NCI-H748 treated with DMSO at 0.1 percent for 48 hours (cell line): Measurements from ENCODE around the gene CCNI2.

Source experiments
- DNase-seq: peaks from one replicate; lab custom pipeline; 2025; lab: John Stamatoyannopoulos, UW

The CCNI2 gene

DNA sequence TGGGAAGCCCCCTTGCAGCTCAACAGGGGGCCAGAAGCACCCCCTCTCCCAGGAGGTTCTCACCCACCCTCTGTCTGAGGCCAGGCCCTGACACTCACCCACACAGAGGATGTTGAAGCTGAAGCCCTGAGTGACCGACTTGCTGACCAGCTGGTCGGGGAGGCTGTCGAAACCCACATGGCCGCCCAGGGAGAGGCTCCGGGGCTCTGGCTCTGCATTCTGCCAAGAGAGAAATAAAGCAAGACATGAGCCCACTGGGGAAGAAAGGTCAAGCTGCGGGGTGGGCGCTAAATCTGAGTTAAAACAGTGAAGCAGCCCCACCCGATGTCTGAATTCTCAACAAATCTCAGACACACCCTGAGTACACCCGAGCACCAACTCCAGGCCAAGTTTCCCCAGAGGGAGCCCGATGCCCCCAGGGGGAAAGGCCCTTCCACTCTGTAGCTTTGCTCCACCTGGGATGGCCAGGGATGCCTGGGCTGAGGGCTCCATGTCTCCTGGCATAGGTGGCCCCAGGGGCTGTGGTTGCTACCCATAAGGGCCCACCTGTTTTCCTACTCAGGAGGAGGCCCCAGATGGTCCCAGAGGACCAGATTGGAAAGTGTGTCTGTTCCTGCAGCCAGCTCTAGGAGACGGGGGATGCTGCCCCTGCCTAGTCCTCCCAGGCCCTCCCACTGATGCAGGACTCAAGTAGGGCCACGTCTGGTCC, 18.2 kb downstream of the CCNI2 start:
- no peak for DNase-seq

DNA sequence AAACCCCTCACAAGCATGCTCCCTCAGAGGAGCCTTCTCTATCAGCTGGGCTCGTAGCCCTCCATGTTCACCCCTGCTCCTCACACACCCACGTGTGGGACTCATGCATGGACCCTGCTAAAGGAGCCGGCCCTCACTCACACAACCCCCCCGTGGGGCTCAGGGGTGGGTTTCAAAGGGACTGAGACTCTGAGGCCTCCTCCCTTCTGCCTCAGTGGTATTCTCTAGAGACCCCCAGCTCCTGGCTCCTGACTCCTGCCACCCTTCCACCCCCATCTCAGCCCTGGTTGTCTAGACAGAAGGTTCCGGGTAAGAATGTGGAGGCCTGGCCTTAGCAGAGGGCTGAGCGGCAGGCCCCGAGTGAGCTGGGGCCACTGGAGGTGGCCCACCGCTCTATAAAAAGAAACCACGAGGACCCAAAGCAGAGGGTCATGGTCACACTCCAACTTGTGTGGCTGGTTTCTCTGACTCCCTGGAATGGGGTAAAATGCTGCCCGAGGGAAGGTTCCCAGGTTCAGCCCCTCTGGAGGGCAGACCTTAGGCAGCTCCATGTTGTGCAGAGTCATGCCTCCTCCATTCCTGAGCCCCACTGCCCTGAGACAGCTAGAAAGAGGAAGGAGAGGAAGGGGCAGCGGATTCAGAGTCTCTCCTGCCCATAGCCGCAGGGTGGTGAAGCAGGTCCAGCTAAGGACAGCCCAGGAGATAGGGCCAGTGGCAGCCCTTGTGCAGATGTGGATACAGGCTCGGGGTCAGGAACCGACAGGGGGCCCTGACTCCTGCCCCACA, 19.0 kb downstream of the CCNI2 start:
- no peak for DNase-seq

DNA sequence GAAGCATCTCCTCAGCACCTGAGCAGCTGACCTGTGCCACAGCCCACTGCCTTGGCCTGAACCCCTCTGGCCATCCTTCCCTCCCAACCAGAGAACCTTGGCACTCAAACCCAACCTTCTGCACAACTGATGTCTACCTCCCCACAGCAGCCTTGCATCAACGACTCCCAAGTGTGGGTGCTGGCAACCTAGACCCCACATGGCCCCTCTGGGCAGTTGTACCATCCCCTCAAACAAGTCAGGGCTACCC, 19.5 kb downstream of the CCNI2 start:
- DNase-seq: no peak

DNA sequence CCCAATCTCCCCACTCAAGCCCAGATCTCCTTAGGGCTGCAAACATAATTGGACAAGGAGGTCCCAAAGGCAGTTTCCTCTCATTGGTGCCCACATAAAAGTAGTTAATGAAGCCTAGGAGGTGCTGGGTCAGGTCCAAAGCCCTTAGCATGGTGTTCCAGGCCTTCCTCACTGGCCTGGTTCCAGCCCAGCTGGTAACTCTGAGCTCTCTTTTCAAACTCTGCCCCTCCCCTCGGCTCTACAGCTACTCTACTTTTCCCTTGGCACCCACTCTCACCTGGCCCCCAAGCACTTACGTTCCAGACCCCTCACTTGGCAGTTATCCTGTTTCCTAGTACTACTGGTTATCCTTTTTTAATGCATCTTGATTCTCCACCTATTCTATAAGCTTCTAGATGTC, 19.9 kb downstream of the CCNI2 start:
- no peak for DNase-seq

DNA sequence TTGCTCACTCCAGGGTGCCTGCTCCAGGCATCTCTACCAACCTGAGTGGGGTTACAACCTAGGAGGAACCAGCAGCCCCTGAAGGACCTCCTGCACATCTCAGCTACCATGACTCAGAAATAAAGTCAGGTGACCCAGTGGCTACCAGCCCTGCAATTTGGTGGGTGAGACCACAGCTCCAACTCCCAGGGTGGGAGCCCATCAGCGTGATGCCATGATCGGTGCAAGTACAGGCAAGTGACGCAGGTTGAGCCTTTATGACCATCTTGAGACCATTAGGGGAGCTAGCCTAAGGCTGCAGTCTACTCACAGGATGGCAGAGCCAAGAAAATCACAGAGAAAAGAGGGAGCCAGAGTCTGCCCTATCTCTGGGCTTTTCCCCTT, 21.3 kb downstream of the CCNI2 start:
- no peak for DNase-seq

DNA sequence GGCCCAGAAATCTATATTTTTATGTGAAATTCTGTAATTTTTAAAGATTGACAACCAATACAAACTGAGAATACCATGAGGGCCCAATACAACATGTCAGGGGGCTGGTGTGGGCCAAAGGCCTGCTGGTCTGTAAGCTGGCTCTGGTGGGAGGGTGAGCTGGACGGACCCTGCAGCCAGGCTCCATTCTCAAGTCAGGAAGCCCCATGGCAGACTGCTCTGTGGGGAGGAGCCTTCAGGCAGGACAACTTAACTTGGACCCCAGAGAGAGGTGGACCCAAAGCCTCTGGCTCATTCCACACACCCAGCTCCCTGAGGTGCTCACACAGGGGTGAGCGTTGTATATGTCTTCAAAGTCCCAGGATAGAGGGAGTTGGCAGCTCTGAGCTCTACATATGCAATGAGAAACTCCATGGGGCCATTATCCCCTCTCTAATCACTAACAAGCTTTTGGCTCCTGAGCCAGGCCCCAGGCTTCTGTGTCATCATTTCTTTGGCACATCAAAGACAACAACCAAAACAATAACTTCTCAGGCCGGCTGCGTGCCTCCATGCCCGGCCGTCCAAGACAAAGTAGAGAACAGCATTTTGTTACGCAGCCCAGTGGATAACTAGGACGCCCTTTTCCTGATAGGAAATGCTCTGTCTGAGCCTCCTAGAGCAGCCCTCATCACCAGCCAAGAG, 23.4 kb downstream of the CCNI2 start:
- no peak for DNase-seq

DNA sequence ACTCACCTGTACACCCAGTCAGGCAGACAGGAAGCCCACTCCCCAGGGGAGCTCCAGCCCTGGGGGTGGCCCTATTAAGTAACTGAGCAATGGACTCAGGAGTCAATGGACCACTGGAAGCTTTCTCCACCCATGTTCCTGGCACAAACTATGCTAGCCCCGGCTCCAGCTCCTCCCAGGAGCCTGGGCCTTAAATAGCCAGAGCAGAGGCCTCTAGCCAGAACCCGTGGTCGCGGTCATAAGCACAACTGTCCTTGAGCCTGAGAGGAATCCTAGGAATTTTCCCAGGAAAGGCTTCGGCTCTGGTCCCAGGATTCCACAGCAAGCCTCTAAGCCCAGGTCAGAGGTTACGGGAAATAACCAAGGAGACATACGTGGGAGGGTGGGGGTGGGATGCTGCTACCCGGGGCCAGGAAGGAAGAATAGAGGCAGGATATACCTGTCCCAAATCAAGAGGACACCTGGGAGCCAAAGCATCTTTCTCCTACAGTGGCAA, 24.3 kb downstream of the CCNI2 start:
- no peak for DNase-seq

DNA sequence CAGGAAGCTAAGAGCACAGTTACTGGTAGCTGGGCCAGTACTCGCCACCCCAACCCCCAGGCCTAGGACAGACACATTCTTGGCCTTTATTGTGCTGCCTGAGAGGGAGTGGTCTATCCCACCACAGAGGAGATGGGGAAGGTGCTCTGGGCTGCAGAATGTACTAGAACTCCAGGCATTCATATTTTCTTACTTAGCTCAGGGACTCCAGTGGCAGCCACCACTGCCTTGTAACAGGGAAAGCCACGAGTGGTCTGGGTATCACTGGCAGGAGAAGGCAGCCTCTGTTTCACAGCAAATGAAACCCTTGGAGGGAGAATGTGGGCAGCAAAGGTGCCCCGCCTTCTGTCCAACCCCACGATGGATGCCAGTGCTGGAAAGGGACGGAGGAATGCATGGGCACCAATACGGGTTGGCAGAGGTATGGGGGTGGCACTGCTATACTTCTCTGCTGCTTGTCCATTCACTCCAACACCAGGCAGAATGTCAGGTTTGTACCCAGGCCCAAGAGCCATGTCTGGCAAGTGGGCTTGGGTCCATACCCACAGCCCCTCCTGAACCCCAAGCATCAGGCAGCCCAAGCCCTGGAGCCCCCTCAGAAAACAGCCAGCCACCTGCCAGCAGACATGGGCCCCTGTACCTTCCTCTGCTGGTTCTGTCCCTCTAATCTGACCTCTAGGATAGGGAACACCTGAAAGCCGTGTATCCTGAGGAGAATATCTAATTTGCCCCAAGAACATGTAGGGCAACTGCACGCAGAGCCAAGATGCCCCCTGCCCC, 25.3 kb downstream of the CCNI2 start:
- no peak for DNase-seq

DNA sequence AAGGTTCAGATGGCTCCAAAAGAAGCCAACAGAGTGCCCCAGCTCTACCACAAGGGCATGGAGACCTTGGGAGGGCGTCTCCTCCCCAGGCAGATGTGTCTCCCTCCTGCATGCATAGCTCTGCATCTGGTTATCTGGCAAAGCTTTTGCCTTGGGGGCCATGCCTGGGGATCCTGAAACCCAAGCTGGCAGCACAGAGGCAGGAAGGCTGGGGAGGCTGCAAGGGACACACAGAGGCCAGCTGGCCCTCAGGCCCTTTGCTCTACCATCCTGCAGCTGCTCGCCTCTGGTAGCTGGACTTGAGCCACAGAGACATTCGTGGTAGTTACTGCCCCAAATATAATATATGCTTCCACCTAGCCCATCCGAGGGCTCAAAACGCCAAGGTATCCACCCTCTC, 25.9 kb downstream of the CCNI2 start:
- no peak for DNase-seq

DNA sequence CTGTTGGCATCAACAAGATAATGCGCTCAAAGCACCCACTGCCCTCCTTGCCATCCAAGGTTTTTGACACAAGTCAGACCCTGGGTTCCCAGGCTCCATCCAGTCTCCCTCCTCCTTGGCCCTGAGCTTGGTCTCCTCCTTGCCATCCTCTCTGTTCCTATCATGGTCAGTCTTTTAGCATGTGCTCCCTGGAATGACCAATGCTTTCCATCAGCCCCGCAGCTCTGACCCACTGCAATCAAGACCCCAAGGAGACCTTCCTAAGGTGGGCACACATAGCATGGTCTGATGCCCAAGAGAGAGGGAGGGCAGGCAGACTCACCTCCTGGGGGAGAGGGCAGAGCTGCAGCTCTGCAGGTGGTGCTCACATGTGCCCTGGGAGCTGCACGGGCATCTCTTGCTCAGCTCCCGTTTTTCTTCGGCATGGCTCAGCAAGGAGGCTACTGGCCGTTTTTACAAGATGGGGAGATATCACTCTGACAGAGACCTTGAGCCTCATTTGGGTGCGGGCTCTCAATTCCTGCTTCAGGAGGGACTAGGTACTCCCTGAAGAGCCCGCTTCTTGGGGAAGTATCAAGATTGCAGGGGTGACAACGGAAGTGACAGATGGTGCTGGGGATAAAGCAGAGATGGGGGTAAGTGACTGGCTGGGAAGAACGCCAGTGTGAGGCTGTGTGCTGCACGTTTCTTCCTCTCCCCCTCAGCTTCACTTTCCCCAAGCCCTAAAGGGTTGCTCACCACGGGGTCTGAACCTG, 26.6 kb downstream of the CCNI2 start:
- DNase-seq: no peak

DNA sequence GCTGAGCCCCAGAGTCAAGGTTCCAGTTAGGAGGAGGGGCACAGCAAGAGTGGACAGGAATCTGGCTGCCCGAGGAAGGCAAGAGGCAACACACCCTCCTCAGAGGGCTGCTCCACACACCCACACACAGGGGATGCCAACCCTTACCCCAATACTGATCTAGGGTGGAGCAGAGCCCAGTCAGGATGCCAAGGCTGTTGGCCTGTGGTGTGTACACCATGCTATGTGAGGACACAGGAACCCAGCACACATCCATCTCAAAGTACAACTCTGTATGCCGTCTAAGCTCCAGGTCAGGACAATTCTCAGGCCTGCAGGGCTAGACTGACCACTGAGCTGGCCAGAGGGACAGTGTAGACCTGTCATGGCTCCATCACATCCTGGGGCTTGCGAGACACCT, 27.2 kb downstream of the CCNI2 start:
- no peak for DNase-seq

DNA sequence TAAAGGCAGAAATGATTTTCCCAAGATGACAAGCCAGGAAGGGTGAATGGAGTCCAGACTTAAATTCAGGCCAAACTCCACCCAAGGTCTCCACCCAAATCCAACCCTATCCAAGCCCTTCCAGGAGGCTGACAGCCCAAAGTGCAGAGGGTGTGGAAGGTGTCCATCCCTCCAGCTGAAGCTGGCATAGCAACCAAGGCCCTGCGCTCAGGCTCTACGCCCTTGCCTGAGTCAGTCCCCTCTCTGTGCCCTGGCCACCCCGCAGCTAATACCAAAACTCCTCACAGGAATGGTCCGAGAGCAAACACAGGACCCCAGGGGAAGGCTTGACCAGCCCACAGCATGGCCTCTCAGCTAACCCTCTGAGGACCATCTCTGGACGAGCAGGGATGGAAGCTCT, 27.7 kb downstream of the CCNI2 start:
- no peak for DNase-seq

DNA sequence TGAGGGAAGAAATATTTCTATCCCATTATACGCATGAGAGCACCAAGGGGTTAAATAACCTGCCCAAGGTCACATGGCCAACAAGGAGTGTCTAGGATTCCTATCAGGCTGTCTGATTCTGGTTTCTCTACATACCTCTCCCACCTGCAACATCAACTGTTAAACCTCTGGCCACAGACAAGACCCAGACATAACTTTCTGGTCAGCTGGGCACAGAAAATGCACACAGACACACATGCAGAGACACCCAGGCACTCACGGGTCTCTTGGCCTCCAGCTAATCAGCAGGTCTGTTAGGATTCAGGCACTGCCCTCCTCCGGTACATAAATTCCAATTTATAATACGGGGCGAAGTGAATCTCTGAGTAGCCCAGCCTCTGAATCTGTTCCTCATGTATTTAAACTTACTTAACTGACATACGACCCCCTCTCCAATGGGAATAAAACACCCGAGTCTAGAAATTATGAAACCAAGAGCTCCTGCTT, 28.3 kb downstream of the CCNI2 start:
- DNase-seq: no peak

DNA sequence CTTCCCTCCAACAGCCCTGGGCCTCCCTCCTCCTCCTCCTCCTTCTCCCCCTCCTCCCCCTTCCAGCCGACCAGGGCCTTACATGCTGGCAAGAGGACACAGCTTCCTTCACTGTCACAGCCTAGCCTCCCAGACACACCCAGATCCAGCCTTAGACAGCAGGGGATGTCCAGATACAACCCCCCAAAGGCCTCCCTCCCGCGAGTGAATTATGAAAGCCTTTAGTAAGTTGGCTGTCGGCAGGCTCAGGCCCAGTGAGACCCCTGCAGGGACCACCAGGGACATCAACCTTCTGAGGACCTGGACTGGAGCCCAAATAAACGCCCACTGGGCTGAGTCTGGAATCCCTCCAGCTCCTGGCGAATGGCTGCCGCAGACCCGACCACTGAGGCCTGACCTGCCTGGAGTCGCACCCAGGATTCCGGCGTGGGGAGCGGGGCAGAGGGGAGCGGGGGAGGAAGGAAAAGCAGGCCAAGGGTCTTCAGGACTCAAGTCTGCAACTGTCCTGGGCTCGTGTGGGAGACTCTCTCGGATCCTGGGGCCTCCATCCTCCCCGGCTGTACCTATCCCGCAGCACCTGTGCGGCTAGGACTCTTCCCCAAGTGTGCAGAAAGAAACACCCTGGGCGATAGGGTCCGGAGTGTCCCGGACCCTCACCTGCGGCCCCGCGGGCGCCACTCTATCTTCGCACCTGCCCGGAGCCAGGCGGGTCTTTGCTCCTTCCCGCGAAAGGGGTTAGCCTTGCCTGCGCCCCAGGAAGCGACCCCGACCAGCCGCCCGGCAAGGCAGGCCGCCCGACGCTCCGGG, 29.1 kb downstream of the CCNI2 start:
- DNase-seq: no peak

DNA sequence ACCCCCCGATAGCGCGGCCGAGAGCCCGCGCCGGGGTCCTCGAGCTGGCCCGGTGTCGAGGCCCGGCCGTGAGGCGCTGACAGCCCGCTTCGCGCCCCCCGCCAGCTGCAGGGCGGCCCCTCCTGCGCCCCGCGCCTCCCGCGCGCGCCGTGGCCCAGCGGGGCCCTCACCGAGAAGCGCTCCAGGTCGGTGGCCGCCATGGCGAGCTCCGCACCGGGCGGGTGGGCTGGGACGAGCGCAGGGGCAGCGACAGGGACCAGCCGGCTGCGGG, 29.6 kb downstream of the CCNI2 start:
- no peak for DNase-seq

DNA sequence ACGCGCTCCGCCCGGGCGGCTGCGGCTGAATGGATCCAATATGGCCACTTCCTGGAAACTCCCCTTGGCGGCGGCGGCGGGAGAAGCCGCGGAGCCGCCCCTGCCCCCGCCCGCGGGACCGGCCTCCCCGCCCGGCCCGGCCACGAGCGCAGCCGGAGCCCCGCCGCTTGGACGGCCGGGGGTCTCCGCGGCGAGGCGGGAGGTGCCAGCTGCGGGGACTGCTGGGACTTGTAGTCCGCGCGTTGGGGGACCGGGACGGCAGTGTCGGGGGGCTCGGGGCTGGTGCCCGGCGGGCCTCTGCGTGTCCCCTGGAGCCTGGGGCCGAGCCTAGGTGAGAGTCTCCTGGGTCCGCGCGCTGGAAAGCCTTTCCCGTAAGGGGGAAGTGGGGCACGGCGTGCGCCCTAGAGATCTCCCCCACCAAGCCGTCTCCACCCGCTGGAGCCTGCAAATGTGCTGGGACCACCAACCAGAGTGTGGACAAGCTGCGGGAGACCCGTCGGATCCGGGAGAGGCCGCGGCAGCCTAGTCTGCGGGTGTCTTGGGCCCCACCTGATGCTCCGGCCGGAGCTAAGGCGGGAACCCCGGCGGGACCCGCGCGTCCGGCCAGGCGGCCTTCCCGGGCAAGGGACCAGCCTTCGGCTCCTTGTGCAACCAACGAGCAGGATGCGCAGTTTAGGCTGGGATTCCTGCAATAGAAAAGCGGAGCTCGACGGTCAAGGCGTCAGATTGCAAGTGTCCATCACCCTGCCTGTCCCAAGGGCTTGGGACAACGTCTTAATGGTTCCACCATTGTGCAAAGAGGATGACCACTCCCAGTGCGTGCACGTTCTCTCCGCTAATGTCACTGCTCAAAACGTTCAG, 30.2 kb downstream of the CCNI2 start, which contains the start of gene SEPTIN8:
TSS of gene SEPTIN8 (minus strand) at position 31 of the 861 bp plus-strand sequence. CDS start 102 bp downstream, outside the sequence.
- DNase-seq: no peak

DNA sequence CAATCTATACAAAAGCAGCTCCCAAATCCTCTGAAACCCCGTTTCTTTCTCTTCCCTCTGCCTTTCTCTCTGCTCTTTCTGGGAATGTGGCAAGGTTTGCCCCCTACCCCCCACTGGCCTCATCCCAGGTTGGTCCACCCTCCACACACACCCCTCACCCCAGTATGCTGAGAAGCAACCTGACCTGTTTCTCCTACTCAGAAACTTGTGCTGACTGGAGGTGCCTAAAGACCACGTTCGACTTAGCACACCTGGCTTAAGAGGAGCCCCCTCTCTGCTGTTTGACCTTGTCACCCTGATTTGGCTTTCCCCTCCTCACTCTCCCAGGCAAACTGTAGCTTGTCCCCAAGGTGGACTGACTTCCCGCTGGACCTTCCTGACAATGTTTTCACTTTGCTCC, 30.9 kb downstream of the CCNI2 start:
- DNase-seq: no peak

DNA sequence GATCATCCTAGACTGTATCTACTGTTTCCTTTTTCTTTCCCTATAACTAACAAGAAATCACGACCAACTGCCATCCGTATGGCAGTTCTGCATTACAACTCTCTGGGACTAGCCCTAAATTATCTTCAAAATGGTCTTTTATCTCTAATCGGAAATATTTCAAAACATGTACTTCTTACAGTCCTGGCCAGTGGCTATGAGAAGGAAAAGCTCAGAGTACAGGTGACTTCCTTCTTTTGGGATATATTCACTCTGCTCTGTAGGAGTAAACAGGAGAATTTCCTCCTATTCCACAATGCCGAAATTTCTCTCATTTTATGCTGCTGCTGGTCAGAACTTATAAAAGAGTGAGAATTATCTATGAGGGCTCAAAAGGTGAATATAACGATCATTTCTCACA, 31.6 kb downstream of the CCNI2 start:
- no peak for DNase-seq

DNA sequence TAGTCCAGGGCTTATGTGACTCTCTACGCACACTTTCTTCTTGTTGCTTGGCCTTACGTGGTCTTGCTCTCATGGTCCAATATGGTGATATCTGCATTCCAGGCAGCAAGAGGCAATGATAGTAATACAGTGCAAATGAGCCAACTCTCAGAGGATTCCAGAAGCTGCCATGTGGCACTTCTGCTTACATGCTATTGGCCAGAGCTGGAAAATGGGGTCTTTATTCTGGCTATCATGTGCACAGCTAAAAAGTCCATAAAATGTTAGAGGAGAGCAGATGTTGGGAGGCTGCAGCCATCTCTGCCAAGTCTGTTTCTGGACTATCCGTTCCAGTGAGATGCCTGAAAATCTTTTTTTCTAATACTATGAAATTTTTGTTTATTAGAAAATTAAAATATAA, 32.7 kb downstream of the CCNI2 start:
- no peak for DNase-seq

DNA sequence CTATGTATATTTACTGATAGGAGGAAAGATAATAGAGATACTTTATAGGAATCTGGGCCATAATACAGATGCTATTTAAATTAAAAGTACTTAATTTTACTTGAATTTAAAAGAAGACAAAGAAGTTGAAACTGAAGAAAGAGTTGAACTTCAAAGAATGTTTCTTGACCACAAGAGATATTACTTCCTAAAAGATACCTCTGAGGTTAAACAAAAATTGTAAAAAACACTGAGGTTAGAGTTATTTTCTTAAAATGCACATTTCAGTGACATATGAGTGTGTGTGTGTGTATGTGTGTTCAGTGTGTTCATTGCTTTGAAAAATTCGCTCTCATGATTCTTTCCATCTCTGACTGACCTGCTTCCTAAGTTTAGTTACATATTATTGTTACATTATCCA, 33.4 kb downstream of the CCNI2 start:
- DNase-seq: no peak
